ENCODE measurements around the gene KDM5B. TPM values are rescaled to one million over a fixed set of nuclear protein-coding genes. Genes with fewer than 3 reads are reported as not detected.

KDM5B gene
- total RNA-seq, 2 donors from 2014 or later: 14.6 to 18.5 TPM

DNA sequence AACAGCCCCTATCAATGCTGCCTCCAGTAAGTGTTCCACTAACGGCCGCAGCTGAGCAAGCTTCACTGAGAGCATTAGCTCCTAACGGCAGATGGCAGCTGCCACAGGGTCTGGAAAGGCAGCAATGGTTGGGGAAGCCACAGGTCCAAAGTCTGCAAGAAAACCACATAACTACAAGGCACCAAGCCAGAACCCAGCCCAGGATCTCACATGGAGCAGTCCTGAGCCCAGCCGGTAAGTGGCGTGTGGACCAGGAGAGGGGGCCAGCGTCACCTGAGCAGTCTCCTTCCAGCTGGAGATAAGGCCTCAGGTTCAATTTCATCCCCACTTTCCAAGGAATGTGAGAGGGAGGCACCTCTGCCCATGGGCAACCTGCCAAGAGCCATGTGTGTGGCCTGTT is 111.2 kb downstream of the KDM5B start:
- Histone ChIP-seq H3K4me1 (no peaks in the 10 kb centered on the region), H3K27me3 (no peaks in the 10 kb centered on the region), H3K4me3 (no peak overlapping the region), H3K27ac (no peak overlapping the region), H3K9me3 (no peaks in the 10 kb centered on the region), H3K36me3 (no peaks in the 10 kb centered on the region)
- no peak for DNase-seq (ENCODE audit: low spot score)
- TF ChIP-seq, protein P1, sequence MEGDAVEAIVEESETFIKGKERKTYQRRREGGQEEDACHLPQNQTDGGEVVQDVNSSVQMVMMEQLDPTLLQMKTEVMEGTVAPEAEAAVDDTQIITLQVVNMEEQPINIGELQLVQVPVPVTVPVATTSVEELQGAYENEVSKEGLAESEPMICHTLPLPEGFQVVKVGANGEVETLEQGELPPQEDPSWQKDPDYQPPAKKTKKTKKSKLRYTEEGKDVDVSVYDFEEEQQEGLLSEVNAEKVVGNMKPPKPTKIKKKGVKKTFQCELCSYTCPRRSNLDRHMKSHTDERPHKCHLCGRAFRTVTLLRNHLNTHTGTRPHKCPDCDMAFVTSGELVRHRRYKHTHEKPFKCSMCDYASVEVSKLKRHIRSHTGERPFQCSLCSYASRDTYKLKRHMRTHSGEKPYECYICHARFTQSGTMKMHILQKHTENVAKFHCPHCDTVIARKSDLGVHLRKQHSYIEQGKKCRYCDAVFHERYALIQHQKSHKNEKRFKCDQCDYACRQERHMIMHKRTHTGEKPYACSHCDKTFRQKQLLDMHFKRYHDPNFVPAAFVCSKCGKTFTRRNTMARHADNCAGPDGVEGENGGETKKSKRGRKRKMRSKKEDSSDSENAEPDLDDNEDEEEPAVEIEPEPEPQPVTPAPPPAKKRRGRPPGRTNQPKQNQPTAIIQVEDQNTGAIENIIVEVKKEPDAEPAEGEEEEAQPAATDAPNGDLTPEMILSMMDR (IDR thresholded peaks at IDR 0.05): no peak

DNA sequence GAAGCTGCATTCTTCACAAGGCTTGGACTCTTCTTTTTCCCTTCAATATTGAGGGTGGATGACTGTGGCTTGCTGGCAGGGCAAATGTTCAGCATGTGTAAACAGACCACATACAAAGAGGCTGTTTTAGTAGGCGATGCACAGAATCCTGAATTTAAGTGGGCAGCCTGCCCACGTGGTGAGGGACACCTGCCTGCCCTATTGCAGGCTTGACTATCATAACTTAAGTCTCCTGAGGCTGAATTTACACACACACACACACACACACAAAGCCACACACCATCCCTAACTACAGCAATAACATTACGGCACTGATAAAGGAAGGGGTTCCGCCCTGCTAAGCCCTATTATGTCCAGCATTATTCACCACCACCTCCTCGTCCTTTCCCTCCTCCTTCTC is 113.9 kb downstream of the KDM5B start:
- Histone ChIP-seq H3K27me3 (no peaks in the 10 kb centered on the region), H3K9me3 (no peaks in the 10 kb centered on the region), H3K4me1 (no peaks in the 10 kb centered on the region), H3K36me3 (no peaks in the 10 kb centered on the region), H3K4me3 (no peak overlapping the region), H3K27ac (no peak overlapping the region)
- DNase-seq (ENCODE audit: low spot score): no peak
- TF ChIP-seq, protein P1 (IDR thresholded peaks at IDR 0.05): no peak

DNA sequence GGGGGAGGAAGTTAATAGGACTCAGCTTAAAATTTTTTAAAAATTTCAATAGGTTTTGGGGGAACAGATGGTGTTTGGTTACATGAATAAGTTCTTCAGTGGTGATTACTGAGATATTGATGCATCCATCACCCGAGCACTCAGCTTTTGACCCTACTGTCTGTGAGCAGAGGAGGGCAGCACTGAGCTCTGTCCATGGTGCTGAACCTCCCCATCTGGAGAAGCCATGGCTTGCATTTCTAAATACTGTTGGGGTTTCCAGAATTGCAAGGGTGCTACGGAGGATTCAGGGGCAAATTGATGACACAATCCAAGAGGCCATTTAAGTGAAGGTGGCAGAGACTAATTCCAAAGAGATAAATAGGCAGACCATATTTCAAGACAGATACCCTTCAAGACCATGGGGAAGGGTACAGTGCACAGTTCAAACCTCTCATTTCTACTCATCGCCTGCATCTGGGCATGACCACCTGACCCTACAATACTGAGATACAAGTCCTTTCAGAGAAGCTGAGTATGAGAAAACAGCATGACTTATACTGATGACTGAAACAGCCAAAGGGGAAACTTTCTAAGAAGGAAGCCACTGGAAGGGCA is 115.2 kb downstream of the KDM5B start:
- Histone ChIP-seq H3K9me3 (no peaks in the 10 kb centered on the region), H3K4me3 (no peak overlapping the region), H3K27ac (no peak overlapping the region), H3K4me1 (no peaks in the 10 kb centered on the region), H3K36me3 (no peaks in the 10 kb centered on the region), H3K27me3 (no peaks in the 10 kb centered on the region)
- no peak for DNase-seq (ENCODE audit: low spot score)
- TF ChIP-seq, protein P1 (IDR thresholded peaks at IDR 0.05): peak; percentile 34 to 50

DNA sequence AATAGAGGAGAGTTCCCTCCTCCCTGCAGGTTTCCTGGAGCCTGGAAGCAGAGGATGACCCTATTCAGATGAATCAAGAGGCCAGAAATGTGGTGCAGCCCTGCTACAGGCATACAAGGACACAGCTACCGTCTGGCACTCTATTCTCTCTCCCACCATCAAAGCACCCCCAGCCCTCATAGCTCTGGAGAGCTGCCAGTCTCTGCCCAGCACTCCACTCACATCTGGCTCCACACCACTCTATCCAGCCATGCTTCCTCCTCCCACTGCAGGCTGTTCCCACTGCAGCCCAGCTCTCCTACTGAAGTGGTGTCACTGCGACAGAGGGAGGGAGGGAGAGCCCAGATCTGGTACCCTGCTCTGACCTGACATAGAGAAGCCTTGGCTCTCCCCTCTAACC is 116.4 kb downstream of the KDM5B start:
- Histone ChIP-seq H3K4me3 (no peak overlapping the region), H3K36me3 (no peaks in the 10 kb centered on the region), H3K4me1 (no peaks in the 10 kb centered on the region), H3K27ac (no peak overlapping the region), H3K27me3 (no peaks in the 10 kb centered on the region), H3K9me3 (no peaks in the 10 kb centered on the region)
- DNase-seq (ENCODE audit: low spot score): no peak
- TF ChIP-seq, protein P1 (IDR thresholded peaks at IDR 0.05): no peak

DNA sequence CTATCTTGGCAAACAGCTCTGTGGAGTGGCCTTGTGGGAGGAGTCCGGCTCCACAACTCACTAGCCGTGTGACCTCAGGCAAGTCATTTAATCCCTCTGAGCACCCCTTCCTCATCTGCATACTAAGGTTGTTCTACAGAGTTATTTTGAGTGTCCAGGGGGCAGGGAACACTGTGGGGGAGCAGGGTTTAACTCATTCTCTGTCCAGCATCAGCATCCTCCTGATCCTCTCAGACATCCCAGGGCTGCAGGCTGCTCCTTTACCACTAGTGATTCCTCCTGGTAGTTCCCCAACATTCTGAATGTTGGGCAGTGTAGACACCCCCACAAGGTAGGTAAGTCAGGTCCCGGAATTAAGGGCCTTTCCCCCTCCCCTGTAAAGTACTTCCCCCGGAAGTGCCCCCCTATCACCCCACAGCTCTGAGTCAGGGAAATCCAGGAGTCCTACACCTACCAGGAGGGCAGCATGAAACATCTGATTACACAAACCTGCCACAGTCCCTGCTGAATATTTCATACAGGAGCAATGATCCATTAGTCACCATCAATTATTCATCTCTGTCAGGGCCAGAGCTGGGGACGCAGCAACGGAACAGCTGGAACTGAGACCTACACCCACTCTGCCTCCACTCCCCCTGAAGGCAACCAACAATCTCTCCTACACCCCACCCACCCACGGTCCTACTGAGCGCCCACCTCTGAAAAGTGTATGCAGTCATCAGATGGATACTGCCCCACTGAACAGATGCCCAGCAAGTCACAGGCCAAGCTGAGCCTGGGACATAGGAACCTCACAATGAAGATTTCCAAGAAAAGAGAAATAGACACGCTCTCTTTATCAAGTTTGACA is 118.5 kb downstream of the KDM5B start:
- TF ChIP-seq, protein P1 (IDR thresholded peaks at IDR 0.05): no peak
- H3K36me3 ChIP-seq: no peaks in the 10 kb centered on the region
- no peak overlapping the region for H3K4me3 ChIP-seq
- no peak for DNase-seq (ENCODE audit: low spot score)
- H3K27me3 ChIP-seq: no peaks in the 10 kb centered on the region
- H3K4me1 ChIP-seq: no peaks in the 10 kb centered on the region
- no peak overlapping the region for H3K27ac ChIP-seq
- H3K9me3 ChIP-seq: no peaks in the 10 kb centered on the region
